ENCODE data around the gene PDGFD. TPM values are rescaled to one million over a fixed set of nuclear protein-coding genes. Genes with fewer than 3 reads are reported as not detected.

Gene PDGFD
- polyA plus RNA-seq, 1 donor (not counting 4 experiments of a cell fraction or from before 2014, with no cell fraction given) = 0.28 TPM

DNA sequence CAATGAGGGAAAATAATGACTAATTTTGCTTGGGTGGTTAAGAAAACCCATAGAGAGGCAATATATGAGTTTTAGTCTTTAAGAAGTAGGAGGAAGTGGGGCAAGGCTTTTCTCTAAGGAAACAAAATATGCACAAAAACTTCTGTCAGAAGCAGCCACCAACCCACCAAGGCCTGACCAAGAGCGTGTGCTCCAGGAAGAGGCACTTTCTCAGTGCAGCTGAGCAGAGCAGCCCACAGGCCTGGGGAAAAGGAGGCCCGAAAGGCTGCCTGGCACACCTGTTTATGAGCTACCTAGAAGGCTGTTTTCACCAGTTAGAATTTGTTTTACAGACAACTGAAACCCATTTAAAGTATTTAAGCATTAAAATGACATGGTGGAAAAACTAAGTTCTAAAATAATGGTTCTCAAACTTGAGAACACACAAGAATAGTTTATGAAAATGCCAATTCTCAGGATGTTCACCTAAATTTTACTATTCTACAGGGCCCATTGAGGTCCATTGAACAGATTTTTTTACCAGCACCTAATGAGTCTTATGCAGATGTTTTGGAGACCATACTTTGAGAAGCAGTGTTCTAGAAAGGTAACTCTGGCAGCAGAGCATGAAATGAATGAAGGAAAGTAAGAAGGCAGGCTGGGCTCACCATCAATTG is 288.0 kb downstream of the PDGFD start:
- Histone ChIP-seq H2AFZ (ENCODE audit: control insufficient read depth, low read length) (no peak overlapping the region), H3K4me3 (ENCODE audit: control insufficient read depth in 2 of 3, extremely low read depth in 1 of 3, insufficient read depth in 2 of 3, low read depth in 1 of 3, low read length in 3 of 3) (no peak overlapping the region), H3K4me1 (ENCODE audit: control insufficient read depth, extremely low read depth, insufficient read depth, low read length) (no peaks in the 10 kb centered on the region), H3K79me2 (ENCODE audit: control insufficient read depth, insufficient read depth, low read length) (no peaks in the 10 kb centered on the region), H3K9ac (ENCODE audit: control insufficient read depth, extremely low read depth, insufficient read depth, low read length) (no peak overlapping the region), H3K4me2 (ENCODE audit: control insufficient read depth, extremely low read depth, insufficient read depth, low read depth, low read length) (no peak overlapping the region), H4K20me1 (ENCODE audit: control insufficient read depth, extremely low read depth, insufficient read depth, low read length) (no peaks in the 10 kb centered on the region), H3K9me3 (ENCODE audit: control insufficient read depth, low read depth, low read length) (no peaks in the 10 kb centered on the region), H3K36me3 (ENCODE audit: control insufficient read depth in 2 of 2, extremely low read depth in 1 of 2, insufficient read depth in 2 of 2, low read length in 2 of 2) (no peaks in the 10 kb centered on the region), H3K9me1 (ENCODE audit: control insufficient read depth, extremely low read depth, insufficient read depth, low read length) (no peaks in the 10 kb centered on the region), H3K27me3 (ENCODE audit: control insufficient read depth, extremely low read depth, insufficient read depth, low read length) (no peaks in the 10 kb centered on the region), H3K27ac (ENCODE audit: control insufficient read depth, insufficient read depth, low read length) (no peak overlapping the region)
- TF ChIP-seq EZH2 (IDR thresholded peaks at IDR 0.05; ENCODE audit: low read length) (no peak), CTCF (optimal IDR thresholded peaks at IDR 0.05 in 1 of 3, IDR thresholded peaks at IDR 0.05 in 1 of 3, conservative IDR thresholded peaks at IDR 0.05 in 1 of 3; ENCODE audit: extremely low read depth in 1 of 3, insufficient read depth in 2 of 3, low read length in 3 of 3) (no peak)
- FAIRE-seq = no peak
- DNase-seq (ENCODE audit: low read depth, low spot score) = no peak
- dilution Hi-C loops (cut with MboI; ENCODE audit: extremely low pct_ligation_motif_present, low sequenced_read_pairs) = no loop called here

GRCh38 chr11:103872748-103873147 is 291.2 kb downstream of the PDGFD start:
- H3K4me3 ChIP-seq (ENCODE audit: control insufficient read depth in 2 of 3, extremely low read depth in 1 of 3, insufficient read depth in 2 of 3, low read depth in 1 of 3, low read length in 3 of 3) = no peak overlapping the region
- no peaks in the 10 kb centered on the region for H3K79me2 ChIP-seq (ENCODE audit: control insufficient read depth, insufficient read depth, low read length)
- no peaks in the 10 kb centered on the region for H3K9me3 ChIP-seq (ENCODE audit: control insufficient read depth, low read depth, low read length)
- H3K4me2 ChIP-seq (ENCODE audit: control insufficient read depth, extremely low read depth, insufficient read depth, low read depth, low read length) = no peak overlapping the region
- no peak overlapping the region for H3K9ac ChIP-seq (ENCODE audit: control insufficient read depth, extremely low read depth, insufficient read depth, low read length)
- no peak for TF ChIP-seq EZH2 (IDR thresholded peaks at IDR 0.05; ENCODE audit: low read length)
- no peak for TF ChIP-seq CTCF (optimal IDR thresholded peaks at IDR 0.05 in 1 of 3, IDR thresholded peaks at IDR 0.05 in 1 of 3, conservative IDR thresholded peaks at IDR 0.05 in 1 of 3; ENCODE audit: extremely low read depth in 1 of 3, insufficient read depth in 2 of 3, low read length in 3 of 3)
- dilution Hi-C loops (cut with MboI; ENCODE audit: extremely low pct_ligation_motif_present, low sequenced_read_pairs) = no loop called here
- H3K9me1 ChIP-seq (ENCODE audit: control insufficient read depth, extremely low read depth, insufficient read depth, low read length) = no peaks in the 10 kb centered on the region
- H3K27ac ChIP-seq (ENCODE audit: control insufficient read depth, insufficient read depth, low read length) = no peak overlapping the region
- no peaks in the 10 kb centered on the region for H3K4me1 ChIP-seq (ENCODE audit: control insufficient read depth, extremely low read depth, insufficient read depth, low read length)
- FAIRE-seq (no peak), DNase-seq (ENCODE audit: low read depth, low spot score) (no peak)
- no peaks in the 10 kb centered on the region for H3K36me3 ChIP-seq (ENCODE audit: control insufficient read depth in 2 of 2, extremely low read depth in 1 of 2, insufficient read depth in 2 of 2, low read length in 2 of 2)
- no peaks in the 10 kb centered on the region for H4K20me1 ChIP-seq (ENCODE audit: control insufficient read depth, extremely low read depth, insufficient read depth, low read length)
- no peak overlapping the region for H2AFZ ChIP-seq (ENCODE audit: control insufficient read depth, low read length)
- H3K27me3 ChIP-seq (ENCODE audit: control insufficient read depth, extremely low read depth, insufficient read depth, low read length) = no peaks in the 10 kb centered on the region
